Measurements from ENCODE around the gene TJAP1.

TJAP1 gene

GRCh38 chr6:43547222-43547621, 69.9 kb downstream of the TJAP1 start:
- DNase-seq, result no peak

All from activated T-cell treated with anti-CD3 and anti-CD28 coated beads, Interleukin-2, amount 50 U/mL, for 48 hours (primary cell).